Lung microvascular endothelial cell (primary cell): Measurements from ENCODE around the gene FLRT3. TPM values are rescaled to one million over a fixed set of nuclear protein-coding genes. Genes with fewer than 3 reads are reported as not detected.

Experiments
- DNase-seq, 2 donors: peaks; one replicate each; pipeline versions ENCODE4 v3.0.0 to v3.0.0-alpha.2; 2010; ENCODE audit warnings: low read depth in 2 of 2
- total RNA-seq: library from RNA; depleted of rRNA; stranded (reverse); fragments of >200 nt; gene quantifications from 2 replicates; pipeline ENCODE4 v1.2.1, GENCODE V29; 2014

Gene FLRT3
- 0.87 and 3.4 TPM in 2 replicates for total RNA-seq

DNA sequence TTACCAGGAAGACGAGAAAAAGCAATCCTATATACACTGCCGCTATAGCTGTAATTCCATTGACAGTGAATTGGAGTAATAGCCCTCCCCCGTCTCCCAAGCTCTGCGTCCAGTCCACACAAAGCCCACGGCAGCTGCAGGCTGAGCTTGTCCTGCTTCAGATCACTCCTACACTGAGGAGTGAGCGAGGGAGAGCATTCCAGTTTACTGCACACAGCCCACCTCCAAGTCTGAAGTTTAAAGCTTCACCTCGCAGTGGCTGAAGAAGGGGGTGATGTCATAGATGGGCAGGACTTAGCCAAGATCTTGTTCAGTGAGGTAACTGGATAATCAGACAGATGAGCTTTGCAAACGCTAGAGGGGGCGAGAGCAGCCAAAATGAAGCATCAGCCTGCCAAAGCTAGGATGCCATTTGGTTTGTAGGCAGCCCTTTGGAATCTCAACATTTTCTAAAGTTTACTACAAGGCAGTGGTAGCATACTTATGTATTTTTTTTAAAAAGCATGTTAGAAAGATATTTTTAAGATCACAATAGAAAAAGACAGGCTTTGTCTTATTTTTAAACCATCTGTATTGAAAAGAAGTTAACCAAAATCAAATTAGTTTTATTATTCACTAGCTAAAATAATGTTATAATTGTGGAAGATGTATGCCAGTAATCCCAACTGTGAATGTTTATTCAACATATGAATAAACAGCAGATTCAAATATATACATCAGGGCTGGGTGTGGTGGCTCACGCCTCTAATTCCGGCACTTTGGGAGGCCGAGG lies at the start of gene FLRT3:
TSS of gene FLRT3 (minus strand) at position 213 of the 772 bp plus-strand sequence. CDS start 10,106 bp downstream, outside the sequence.
- peak; percentile 51 to 92 for DNase-seq

DNA sequence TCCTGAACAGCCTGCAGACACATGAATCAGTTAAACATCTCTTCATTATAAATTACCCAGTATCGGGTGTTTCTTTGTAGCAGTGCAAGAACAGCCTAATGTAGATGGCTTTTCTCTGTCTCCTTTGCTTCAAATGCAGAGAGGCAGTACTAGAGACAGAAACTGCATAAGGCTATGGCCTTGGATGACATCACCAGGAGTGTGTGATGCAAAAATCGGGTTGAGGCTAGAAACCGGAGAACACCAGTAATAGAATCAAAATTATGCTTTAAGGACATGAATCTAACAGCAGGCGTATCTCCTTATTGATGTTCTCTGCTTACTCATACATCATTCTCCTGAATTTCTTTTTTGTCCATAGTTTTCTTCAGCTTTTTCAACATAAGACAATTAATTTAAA lies 49.3 kb upstream of the FLRT3 start:
- no peak for DNase-seq

DNA sequence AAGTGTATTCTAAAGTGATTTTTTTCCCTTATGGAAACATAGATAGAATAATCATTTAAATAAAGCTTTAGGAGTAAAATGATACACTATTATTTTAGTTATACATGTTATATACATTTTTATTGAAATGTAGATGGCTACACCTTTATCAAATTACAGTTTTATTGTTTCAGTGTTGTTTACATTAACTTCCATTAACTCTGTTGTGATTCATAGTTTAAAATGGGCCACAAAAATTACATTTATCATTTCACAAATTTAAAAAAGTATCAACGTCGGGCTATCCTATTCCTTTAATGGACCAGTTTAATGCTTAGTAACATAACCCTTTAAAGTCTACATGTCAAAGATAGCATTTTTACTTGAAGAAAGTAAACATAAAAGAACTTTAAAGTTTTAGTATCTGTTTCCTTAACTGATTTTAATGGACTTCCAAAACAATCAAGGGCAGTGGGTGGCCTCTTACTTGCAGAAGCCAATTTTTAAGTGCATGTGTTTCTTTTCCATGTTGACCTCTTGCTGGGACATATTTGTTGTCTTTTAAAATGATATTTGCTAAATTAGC lies 47.8 kb upstream of the FLRT3 start:
- no peak for DNase-seq

DNA sequence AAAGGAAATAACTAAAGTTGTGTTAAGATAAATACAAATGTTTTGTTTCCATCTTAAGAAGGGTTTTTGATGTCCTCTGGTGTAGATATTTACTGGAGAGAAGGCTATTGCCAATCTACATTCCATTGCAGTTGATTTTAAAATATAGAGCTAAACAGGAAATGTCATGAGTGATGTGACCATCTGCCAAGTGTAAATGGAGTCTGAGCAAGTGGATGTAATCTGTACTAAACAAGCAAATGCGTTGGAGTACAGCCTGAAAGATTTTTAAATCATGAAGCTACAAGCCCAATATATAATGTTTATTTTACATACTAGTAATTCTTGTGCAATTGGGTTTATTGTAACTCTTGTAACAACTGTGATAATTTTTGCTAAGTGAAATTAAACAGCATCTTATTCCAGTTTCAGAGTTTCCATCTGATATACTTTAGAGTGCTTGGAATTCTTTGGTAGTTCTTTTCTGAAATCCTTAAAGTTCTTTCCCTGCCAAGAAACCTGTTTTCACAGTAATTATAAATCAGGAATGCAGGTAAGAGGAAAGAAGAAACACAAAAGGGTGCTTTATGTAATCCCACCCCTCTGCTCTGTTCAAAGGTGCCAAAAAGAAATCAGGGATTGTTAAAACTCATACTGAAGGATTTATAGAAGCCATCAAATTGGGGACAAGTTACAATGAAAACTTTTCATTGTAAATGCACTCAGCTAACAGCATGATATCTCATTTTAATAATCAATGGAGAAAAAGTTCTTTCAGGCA lies 47.2 kb upstream of the FLRT3 start:
- DNase-seq: no peak

DNA sequence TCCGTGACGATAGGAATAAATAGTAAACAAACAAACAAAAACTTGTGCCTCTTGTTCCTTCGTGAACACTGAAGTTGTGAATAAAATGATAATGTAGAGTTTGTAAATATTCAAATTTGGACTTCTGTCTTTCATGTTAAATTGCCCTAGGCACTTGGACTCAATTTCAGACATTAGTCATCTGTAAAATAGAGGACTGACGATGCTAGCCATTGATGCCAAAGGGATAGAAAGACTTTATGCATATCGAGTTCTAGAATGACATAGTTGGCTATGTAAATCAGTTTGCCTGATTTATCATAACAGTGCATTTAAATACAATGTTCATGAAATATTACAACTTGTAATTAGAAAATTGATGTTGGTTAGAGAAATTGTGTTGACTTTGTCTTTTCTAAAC lies 45.9 kb upstream of the FLRT3 start:
- no peak for DNase-seq

DNA sequence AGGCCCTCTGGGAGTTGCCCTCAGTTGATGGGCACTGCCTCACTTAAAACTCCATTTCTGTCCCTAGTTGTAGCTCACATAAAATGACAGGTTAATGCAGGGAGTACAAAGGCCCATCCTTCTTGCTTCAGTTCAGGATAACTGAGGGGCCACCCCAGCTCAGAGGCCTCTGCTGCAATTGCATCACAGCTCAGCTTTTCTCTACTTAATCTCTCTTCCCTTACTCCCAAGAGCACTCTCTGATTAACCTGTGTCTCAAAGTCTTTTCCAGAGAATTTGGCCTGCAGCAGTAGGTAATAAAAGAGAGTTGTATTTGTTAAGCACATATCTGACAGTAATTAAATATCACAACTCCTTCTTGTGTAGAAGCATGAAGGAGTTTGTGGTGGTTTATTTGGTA lies 40.9 kb upstream of the FLRT3 start:
- DNase-seq: no peak

DNA sequence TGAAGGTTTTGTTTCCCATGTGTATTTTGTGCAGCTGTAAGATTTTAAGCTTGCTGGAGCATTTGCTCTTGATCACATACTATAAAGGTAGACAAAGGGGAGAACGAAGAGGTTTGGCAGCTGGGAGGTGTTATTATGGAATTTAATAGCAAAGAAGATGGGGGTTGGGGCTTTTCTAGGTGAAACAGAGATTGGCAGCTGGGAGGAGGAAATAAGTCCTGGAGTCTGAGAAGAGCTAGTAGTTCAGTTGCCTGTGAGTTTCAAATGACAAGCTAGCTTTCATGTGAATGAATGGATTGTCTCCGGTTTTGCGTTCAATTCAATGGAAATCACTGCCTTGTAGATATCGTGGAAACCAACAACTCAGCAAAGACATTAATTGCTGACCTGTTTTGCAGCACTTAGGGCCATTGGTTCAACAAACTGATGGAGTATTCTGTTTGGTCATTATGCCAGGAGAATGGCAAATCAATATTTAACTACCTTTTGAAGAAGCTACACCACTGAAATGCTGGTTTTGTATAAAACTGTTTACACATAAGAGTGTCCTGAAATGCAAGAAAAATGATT lies 38.1 kb upstream of the FLRT3 start:
- DNase-seq: no peak

DNA sequence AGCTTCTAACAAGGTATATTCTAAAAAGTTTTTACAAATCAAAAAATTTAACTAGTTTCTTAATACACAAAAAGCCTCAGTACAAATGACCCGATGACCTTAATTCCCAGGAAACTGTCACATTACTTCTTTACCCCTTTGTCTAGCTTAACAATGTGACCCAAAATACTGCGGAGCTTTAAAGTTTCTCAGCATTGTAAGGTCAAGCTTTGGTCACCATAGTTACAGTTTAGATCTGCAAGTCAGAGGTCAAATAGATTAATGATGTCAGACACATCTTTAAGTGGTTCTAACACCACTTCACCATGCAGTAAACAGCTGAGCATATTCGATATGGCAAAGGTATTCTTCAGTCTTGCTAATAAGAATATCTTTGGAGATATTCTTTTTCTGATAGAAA lies 36.8 kb upstream of the FLRT3 start:
- DNase-seq: no peak

DNA sequence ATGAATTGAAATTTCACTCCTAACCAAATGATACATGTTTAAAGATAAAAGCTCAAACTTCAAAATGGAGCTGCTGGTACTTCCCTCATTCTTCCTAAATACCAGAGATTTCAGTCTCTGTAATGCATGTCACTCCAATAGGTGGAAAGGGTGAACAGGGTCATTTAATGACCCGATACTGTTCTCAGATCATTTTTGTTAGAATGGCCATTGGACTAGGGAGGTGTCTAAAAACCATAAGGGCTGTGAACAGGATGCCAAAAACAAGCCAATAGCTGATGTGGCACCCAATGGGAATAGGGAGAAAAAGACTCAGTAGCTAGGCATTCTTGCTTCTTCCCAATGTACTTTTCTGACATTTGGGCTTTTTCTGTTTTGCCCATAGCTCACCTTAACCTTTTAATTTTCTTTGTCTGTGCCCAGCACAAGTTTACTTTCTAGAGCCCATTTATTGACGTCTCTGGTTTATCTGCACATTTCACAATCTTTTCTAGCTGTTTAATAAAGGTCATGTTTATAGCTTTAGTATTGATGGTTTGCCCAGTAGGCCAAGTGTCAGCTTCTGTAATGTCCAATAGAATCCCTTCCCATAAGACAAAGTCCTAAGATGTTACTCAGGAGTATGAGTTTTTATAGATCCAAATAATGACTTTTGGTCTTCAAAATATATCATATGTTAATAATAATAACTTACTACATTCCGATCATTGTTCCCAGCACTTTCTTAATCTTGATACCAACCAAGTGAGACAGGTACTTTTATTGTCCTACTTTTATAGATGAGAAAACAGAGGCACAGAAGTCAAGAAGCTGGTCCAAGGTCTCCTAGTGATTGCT lies 24.3 kb upstream of the FLRT3 start:
- no peak for DNase-seq

DNA sequence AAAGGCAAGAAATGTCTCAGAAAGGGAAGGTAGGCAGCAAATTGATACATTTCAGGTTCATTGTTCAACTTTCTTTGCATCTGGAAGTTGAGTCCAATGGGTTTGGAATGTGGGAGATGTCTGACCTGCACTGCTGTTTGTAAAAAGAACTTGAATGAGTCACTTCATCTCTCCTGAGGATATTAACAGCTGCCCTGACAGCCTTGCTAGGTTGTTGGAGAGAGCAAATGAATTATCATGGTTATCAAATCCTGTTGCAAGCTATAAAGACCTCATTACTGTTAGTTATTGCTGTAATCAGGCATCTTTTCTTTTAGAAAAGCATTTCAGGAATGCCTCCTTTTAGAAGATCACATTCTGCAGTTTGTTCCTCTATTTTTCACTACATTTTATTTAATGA lies 23.0 kb upstream of the FLRT3 start:
- no peak for DNase-seq

DNA sequence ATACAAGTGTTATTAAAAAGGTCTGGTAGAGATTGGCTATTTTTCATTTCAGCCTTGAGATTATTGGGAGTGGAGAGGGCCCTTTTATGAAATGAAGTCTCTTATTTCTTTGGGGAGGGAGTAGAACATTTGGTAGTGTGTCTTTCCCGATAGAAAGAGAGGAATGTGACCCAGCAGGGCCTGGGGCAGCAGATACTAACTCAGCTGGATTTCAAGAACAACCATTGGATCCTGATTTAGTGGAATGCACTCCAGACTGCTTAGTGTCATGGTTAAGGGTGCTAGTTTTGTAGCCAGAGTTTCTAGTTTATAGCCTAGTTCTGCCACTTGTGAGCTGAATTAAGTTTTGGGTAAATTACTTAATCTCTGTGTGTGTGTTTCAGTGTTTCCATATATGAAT lies 18.4 kb upstream of the FLRT3 start:
- no peak for DNase-seq

DNA sequence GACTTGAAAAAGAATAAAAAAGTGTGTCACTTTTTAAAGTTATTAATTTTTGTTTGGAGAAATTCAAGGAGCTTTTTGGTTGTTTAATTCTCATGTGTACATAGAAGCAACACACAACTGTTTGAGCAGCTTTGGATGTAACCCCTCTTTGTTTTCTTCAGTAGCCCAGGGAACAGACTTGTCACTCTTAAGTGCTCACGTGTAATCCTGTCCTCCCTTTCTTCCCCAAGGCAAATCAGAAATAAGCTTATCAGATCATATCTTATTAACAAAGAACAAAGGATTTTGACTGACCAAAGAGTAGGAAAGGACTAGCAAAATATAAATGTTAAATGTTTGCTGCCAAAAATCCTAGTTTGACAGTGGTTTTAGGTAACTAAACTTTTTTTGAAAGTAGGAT lies 7.3 kb upstream of the FLRT3 start:
- DNase-seq: no peak

DNA sequence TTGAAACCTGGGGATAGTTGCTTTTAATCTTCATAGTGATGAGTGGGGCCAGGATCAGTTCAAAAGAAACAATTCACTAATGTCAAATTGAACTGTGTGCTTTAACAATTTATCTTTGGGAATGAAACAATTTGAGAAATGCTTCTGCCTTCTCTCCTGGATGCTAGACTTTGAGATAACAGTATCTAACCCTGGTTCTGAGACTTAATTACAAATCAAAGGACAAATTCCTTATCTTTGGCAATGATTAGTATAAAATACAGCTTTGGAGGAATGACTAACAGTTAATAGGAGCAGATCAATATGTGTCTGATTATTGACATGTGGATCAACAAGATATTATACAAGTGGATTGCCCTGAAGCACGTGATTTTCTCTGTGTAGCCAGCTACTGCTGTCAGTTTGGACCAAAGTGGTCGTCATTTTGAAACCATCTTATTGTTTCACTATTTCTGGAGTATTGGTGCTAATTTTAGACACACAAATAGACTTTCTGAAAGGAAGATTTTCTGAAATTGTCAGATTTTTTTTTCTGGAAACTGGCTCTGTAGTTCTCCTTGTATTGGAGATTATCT lies 6.2 kb upstream of the FLRT3 start:
- DNase-seq: no peak

DNA sequence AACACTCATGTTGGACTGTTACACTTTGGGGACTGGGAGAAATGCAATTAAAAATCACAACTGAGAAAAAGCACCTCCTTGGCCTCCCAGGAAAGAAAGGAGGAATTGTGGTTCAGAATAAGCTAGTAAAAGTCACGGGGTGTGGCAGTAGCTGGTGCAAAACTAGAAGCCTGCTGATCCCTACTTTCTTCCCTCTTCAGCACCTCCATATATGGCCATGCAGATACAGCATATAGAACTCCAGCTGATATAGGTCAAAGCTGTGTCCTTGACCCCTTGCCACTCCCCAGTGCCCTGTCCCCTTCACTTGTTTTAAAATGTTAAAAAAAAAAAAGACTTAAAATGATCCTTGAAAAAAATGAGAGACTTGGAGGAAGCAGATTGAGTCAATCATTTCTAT lies 5.5 kb upstream of the FLRT3 start:
- DNase-seq: no peak

DNA sequence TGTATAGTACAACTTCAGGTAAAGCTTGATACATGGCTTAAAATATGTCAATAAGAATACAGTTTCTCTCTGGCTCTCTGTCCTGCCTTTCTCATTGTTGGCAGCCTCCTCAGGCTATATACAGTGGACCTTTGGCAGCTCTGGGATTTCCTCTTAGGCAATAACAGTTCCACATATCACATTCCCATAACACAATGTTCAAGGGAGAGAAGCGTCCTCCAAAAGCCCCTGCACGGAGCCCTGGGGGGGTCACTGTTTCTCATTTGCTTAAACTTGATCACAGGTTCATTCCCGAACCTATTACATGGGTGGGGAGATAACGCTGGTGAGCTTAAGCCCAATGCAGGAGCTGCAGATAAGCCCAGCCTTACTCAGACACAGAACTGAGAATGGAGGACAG lies 4.4 kb upstream of the FLRT3 start:
- DNase-seq: peak in 1 of 2 donors; percentile 55

DNA sequence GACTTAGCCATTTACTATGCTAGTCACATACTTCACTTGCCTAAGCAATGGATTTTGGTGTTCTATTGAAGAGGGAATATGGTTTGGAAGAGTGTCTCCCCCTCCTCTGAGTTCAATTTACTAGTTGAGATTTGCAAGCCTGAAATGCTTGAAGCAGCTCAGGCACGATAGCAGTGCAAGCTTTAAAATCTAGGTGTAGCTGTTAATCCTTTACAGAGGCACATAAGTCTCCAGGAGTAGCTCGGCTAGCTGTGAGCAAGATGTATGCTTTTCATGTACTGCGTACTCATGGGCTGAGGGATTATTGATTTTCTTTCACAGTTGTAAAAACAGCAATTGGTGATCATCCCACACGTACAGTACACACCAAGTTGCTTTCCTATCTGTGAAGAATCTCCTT lies 726 bp downstream of the FLRT3 start:
- peak in 1 of 2 donors; percentile 19 for DNase-seq

DNA sequence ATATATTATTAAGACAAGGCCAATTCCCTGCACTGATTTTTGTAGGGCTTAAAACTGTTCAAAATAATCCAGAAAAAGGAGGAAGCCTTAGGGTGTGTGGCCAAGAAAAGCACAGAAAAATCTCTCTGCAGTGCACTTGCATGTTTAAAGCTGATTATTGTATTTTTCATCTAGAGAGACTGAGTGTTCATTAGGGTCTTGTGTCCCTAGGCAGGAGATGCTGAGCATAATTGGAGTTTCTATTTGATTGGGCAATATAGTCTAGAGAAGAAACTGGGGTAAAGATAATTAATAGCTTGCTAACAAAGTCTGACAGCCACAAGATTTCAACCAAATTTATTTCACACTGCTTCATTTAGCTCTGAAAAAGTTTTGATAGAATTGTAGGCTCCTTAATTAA lies 2.4 kb downstream of the FLRT3 start:
- no peak for DNase-seq

DNA sequence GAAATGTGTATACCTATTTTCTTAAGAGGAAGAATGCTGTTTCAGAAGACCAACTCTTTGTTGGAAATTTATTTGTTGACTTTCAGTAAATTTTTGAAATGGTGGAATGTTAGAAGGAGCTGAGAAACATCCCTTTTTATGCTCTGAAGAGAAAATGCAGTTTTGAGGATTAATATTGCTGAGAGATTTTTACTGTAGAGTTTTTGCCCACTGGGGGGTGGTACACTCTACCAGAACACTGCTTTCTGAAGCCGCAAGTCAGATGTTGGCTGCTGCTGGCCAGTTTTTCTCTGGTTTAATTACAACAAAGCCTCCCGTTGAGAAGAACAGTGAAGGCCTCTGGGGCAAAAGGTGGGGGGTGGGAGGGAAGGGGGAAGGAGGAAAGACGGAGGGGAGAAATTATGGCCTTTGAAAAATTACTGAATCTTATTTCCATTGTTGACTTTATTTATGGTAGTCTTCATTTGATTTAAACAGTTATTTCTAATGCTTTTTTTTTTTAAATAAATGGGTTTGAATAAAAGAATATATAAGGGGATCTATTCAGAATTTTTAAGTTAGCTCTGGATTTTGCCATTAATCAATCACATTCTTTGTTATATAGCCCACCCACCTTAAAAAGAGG lies 3.0 kb downstream of the FLRT3 start:
- DNase-seq: peak in 1 of 2 donors; percentile 81

DNA sequence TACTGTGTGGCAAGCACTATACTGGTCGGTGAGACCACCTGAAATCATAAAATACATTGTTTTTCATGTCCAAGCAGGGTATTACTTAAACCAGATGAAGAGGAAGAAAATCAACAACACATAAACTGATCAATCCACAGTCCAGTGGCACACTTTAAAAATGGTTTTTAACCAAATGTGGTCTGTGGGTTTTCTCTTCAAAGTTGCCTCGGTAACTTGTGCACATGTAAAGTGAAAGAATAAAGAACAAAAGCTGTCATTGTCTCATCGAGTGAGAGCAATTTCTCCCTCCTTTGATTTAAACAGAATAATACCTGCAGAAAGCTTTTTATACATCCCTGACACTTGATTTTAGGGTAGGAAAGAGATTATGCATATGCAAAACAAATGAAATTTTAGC lies 3.7 kb downstream of the FLRT3 start:
- peak in 1 of 2 donors; percentile 15 for DNase-seq

DNA sequence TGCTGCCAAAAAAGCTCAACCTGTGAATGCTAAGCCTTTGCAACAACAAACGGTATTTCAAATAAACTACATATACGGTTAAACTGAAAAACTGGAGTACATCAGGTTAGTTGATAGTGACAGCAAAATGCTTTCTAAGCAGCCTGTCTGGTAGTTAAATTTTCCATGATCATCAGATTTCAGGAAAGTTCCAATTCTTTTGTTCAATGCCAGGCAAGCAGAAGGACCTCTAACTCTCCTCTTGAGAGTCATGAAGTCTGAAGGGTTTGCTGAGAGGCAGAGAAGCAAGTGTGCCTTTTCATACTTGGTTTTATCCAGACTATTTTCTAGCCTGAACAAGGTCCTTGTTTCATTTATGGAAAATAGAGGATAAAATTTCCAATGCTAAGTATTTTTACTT lies 4.5 kb downstream of the FLRT3 start:
- peak in 1 of 2 donors; percentile 19 for DNase-seq

DNA sequence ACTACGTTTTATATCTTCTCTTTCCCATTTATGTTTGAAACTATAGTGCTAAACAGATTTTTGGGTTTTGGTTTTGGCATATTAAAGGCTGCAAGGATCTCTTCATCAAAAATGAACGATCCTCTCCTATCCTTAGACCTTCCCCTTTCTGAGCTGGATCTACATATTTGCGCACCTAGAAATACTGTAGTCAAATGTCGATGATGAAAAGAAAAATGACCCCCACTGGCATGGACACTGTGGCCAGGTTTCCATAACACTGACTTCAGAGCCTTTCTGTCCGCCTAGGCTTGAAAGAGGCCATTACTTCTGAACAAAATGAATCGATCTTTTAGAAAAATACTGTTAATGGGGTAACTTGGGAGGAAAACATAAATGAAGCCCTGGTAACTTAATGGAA lies 5.8 kb downstream of the FLRT3 start:
- peak in 1 of 2 donors; percentile 34 for DNase-seq
